K562 (cell line): ENCODE results near the gene SNX19. TPM values are rescaled to one million over a fixed set of nuclear protein-coding genes. Genes with fewer than 3 reads are reported as not detected.

Experiments
- ATAC-seq: fragments of 200-7000 bp; cut with Tn5 transposase; 3 replicates; pipeline ENCODE4 v1.9.1; 2020; ENCODE audit warnings: moderate library complexity
- BruUV-seq: library from RNA; stranded (reverse); fragments of 400-500 nt; replicated peaks from 2 replicates; lab custom pipeline; 2021; lab: Mats Ljungman, UMichigan
- CTCF ChIA-PET: fragments of 300-600 bp; formaldehyde crosslinking; extraction: SDS; loops from one replicate; lab custom pipeline; 2021; ENCODE audit warnings: low intra/inter-chr PET ratio; lab: Yijun Ruan, JAX
- POLR2A ChIA-PET: fragments of 300-600, 350-650 bp; sonication (Branson Sonifier 250); formaldehyde crosslinking; extraction: SDS; loops from one replicate; lab custom pipeline; 2021; ENCODE audit warnings: antibody characterized with exemption, inconsistent platforms; lab: Yijun Ruan, JAX
- DNase-seq, 4 experiments: peaks; one replicate each; pipeline versions ENCODE4 v3.0.0 to v3.0.0-alpha.2; 2011 to 2018; ENCODE audit warnings: low spot score in 3 of 4, mixed read lengths in 3 of 4; ENCODE audit errors: extremely low read depth in 1 of 4
- FAIRE-seq: peaks from 2 replicates; lab custom pipeline; 2011; peaks lifted over from hg19 to GRCh38; lab: Jason Lieb, UNC
- H2AFZ ChIP-seq: 2 replicates; pipeline ENCODE4 v1.6.0; 2011; ENCODE audit warnings: low read depth, low read length, control low read depth, inconsistent platforms
- H3K27ac ChIP-seq: fragments of 200-600 bp; 3 replicates; pipeline ENCODE4 v1.8.0; 2011; ENCODE audit warnings: low read depth, mild to moderate bottlenecking, control low read depth, inconsistent platforms, low read length, moderate library complexity, mixed read lengths; ENCODE audit errors: extremely low read depth
- H3K27me3 ChIP-seq, 2 experiments: fragments of 300-600 bp in 1 of 2; 2 replicates in 1 of 2; 3 replicates in 1 of 2; pipeline versions ENCODE4 v1.6.0 to v1.8.0; 2011; ENCODE audit warnings: inconsistent platforms in 2 of 2, low read length in 2 of 2, mild to moderate bottlenecking in 1 of 2, mixed read lengths in 1 of 2, moderate library complexity in 1 of 2; ENCODE audit not compliant: control insufficient read depth in 2 of 2, insufficient read depth in 2 of 2
- H3K36me3 ChIP-seq: fragments of 300-600 bp; 3 replicates; pipeline ENCODE4 v1.8.0; 2011; ENCODE audit warnings: mild to moderate bottlenecking, low read length, inconsistent platforms; ENCODE audit not compliant: control insufficient read depth, insufficient read depth
- H3K4me1 ChIP-seq, 2 experiments: fragments of 200-600 bp in 1 of 2; replicated peaks in 1 of 2; 2 replicates in 1 of 2; 3 replicates in 1 of 2; pipeline versions ENCODE4 v1.5.1 to v1.8.0; 2011; ENCODE audit warnings: inconsistent platforms in 2 of 2, low read length in 2 of 2, mild to moderate bottlenecking in 1 of 2, mixed read lengths in 1 of 2, moderate library complexity in 1 of 2; ENCODE audit not compliant: control insufficient read depth in 2 of 2, insufficient read depth in 2 of 2
- H3K4me2 ChIP-seq: 2 replicates; pipeline ENCODE4 v1.6.1; 2011; ENCODE audit warnings: low read length, control low read depth, inconsistent platforms, mixed read lengths; ENCODE audit not compliant: insufficient read depth
- H3K4me3 ChIP-seq: fragments of 200-600 bp; sonication (generic), shearing (Covaris generic); 2 replicates; pipeline ENCODE4 v1.5.1; 2016; ENCODE audit warnings: control low read depth, inconsistent platforms
- H3K79me2 ChIP-seq: fragments of 200-600 bp; 3 replicates; pipeline ENCODE4 v1.8.0; 2011; ENCODE audit warnings: low read length, inconsistent platforms; ENCODE audit not compliant: control insufficient read depth, insufficient read depth
- H3K9ac ChIP-seq, 2 experiments: 2 replicates each; pipeline versions ENCODE4 v1.6.0 to v1.6.1; 2011; ENCODE audit warnings: low read depth in 2 of 2, low read length in 2 of 2, control low read depth in 1 of 2, inconsistent platforms in 1 of 2, mild to moderate bottlenecking in 1 of 2, mixed read lengths in 1 of 2; ENCODE audit not compliant: insufficient read depth in 1 of 2
- H3K9me1 ChIP-seq: one replicate; pipeline ENCODE4 v1.6.0; 2011; ENCODE audit warnings: inconsistent platforms, mild to moderate bottlenecking, low read length, moderate library complexity; ENCODE audit not compliant: control insufficient read depth, insufficient read depth
- H3K9me3 ChIP-seq: replicated peaks from 2 replicates; pipeline ENCODE4 v1.5.1; 2011; ENCODE audit warnings: low read depth, low read length, inconsistent platforms; ENCODE audit not compliant: control insufficient read depth, insufficient read depth
- H4K20me1 ChIP-seq: replicated peaks from 2 replicates; pipeline ENCODE4 v1.6.1; 2011; ENCODE audit warnings: low read length, inconsistent platforms, mixed read lengths; ENCODE audit not compliant: control insufficient read depth, insufficient read depth
- ARHGAP35 ChIP-seq: fragments of 450-650 bp; IDR thresholded peaks from 2 replicates; pipeline ENCODE4 v1.6.1; 2018; ENCODE audit not compliant: partially characterized antibody
- BRD9 ChIP-seq: fragments of 450-650 bp; IDR thresholded peaks from 2 replicates; pipeline ENCODE4 v1.6.1; 2018; ENCODE audit warnings: low read depth; ENCODE audit not compliant: partially characterized antibody
- GABPB1 ChIP-seq: sonication (generic); formaldehyde crosslinking; IDR thresholded peaks from 2 replicates; pipeline ENCODE4 v1.8.0; 2022; ENCODE audit warnings: mild to moderate bottlenecking, missing genetic modification reagents
- HNRNPUL1 ChIP-seq: fragments of 200-400 bp; formaldehyde crosslinking; IDR thresholded peaks from 2 replicates; pipeline ENCODE4 v1.6.1; 2017; ENCODE audit warnings: low read length
- MTA3 ChIP-seq: fragments of 450-650 bp; formaldehyde crosslinking; IDR thresholded peaks from 2 replicates; pipeline ENCODE4 v1.6.1; 2017; ENCODE audit warnings: mild to moderate bottlenecking, borderline replicate concordance
- PHB ChIP-seq: fragments of 250-450 bp; sonication (Bioruptor Pico); IDR thresholded peaks from 2 replicates; pipeline ENCODE4 v1.5.0; 2021
- PHTF2 ChIP-seq: fragments of 250-450 bp; sonication (Bioruptor Pico); IDR thresholded peaks from 2 replicates; pipeline ENCODE4 v1.5.0; 2021; ENCODE audit warnings: mild to moderate bottlenecking
- TAF9B ChIP-seq: fragments of 450-650 bp; IDR thresholded peaks from 2 replicates; pipeline ENCODE4 v1.6.1; 2018; ENCODE audit warnings: mild to moderate bottlenecking; ENCODE audit not compliant: partially characterized antibody
- TFAM ChIP-seq: fragments of 250-450 bp; sonication (Bioruptor Pico); conservative IDR thresholded peaks from 2 replicates; pipeline ENCODE4 v1.5.0; 2021; ENCODE audit warnings: mild to moderate bottlenecking, moderate library complexity
- in situ Hi-C: fragments of 300-500 bp; cut with MboI; formaldehyde crosslinking; loops from 4 replicates; pipeline ENCODE4 v1.15.0; 2018; ENCODE audit warnings: inconsistent platforms, mixed read lengths
- intact Hi-C: fragments of 100-400 bp; cut with micrococcal nuclease; formaldehyde crosslinking; loops from 2 replicates; pipeline ENCODE4 v1.14.2; 2022
- polyA plus RNA-seq, 8 experiments: library from polyadenylated mRNA; depleted of rRNA in 4 of 8; stranded (reverse) in 5 of 8; unstranded in 3 of 8; fragments of >200 nt; fragmentation: Nextera tagmentation in 2 of 8; fragmentation: Illumina TruSeq in 1 of 8; extraction: Ambion mirVana in 2 of 8; extraction: Trizol in 1 of 8; gene quantifications; 2 replicates each; pipeline versions ENCODE4 v1.2.1 to v1.2.3, GENCODE V29; 2011 to 2014; ENCODE audit warnings: inconsistent platforms in 1 of 8, missing spikeins in 1 of 8
- total RNA-seq, 7 experiments: library from RNA; depleted of rRNA in 6 of 7; stranded (reverse); fragments of >200 nt in 6 of 7; fragmentation: Illumina TruSeq in 2 of 7; extraction: Trizol in 2 of 7; gene quantifications; 2 replicates each; pipeline versions ENCODE4 v1.2.1 to v1.2.3, GENCODE V29; 2011 to 2021; ENCODE audit warnings: low replicate concordance in 1 of 7
- TF ChIP-seq, protein P1 (sequence below): fragments of 450-650 bp; conservative IDR thresholded peaks from 2 replicates; pipeline ENCODE4 v1.6.1; 2016; ENCODE audit warnings: missing genetic modification characterization, low read depth, mild to moderate bottlenecking, missing compliant biosample characterization, moderate library complexity

The SNX19 gene
- total and polyA plus RNA-seq, 9 of the 15 experiments (the other 6 are each of a cell fraction or from before 2014, with no cell fraction given) = 2.2 to 31.3 (median 19.6) TPM

DNA sequence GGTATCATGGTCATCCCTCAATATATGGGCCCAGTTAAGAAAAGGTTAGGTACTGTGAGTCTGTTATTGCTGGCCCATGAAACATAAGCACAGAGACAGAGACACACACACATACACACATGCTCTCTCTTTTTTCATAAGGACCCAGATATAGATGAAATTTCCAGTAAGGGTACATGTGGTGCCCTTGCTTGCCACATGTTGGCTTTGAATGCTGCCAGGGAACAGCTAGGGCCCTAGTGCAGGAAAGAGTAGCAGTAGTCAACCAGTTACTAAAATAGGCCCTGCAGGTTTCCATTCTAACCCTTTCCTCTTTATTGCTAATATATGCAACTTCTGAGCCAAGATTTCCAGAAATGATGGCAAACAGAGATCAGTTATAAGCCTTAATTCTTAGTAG, 9.1 kb downstream of the SNX19 start:
- DNase-seq = no peak
- Histone ChIP-seq H3K27ac (no peak overlapping the region), H3K79me2 (no peaks in the 10 kb centered on the region), H3K9me3 (no peaks in the 10 kb centered on the region), H3K27me3 (no peaks in the 10 kb centered on the region), H3K4me2 (no peak overlapping the region), H3K4me3 (no peak overlapping the region), H4K20me1 (no peaks in the 10 kb centered on the region), H3K9me1 (no peaks in the 10 kb centered on the region), H3K9ac (no peak overlapping the region), H3K4me1 (no peaks in the 10 kb centered on the region), H3K36me3 (peaks cover 90% of the 10 kb centered on the region), H2AFZ (no peak overlapping the region)
- FAIRE-seq = no peak
- in situ Hi-C loops = loop anchor here (25.0 kb wide), 1 partner anchor 755 kb away; no protein-coding TSS in a partner anchor
- intact Hi-C loops = no loop called here
- no peak for ATAC-seq
- CTCF ChIA-PET = no interaction called here
- BruUV-seq = no TSS peak
- TF ChIP-seq PHB (CRISPR knock-in tag) (no peak), GABPB1 (no peak), MTA3 (no peak), ARHGAP35 (no peak), TAF9B (no peak), BRD9 (no peak), HNRNPUL1 (no peak), PHTF2 (CRISPR knock-in tag) (no peak), TFAM (CRISPR knock-in tag) (no peak)
- TF ChIP-seq, protein P1, sequence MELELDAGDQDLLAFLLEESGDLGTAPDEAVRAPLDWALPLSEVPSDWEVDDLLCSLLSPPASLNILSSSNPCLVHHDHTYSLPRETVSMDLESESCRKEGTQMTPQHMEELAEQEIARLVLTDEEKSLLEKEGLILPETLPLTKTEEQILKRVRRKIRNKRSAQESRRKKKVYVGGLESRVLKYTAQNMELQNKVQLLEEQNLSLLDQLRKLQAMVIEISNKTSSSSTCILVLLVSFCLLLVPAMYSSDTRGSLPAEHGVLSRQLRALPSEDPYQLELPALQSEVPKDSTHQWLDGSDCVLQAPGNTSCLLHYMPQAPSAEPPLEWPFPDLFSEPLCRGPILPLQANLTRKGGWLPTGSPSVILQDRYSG (tag) = no peak
- POLR2A ChIA-PET = interaction anchor here (0.5 to 1.1 kb wide), 3 partner anchors 11 to 1510 kb away, joined by 3 read pairs; no protein-coding TSS in a partner anchor
